Measurements from ENCODE around the gene ZNF668.
A peak's percentile ranks its signal among the peaks of the same experiment; 100 is the strongest.

The ZNF668 gene

DNA sequence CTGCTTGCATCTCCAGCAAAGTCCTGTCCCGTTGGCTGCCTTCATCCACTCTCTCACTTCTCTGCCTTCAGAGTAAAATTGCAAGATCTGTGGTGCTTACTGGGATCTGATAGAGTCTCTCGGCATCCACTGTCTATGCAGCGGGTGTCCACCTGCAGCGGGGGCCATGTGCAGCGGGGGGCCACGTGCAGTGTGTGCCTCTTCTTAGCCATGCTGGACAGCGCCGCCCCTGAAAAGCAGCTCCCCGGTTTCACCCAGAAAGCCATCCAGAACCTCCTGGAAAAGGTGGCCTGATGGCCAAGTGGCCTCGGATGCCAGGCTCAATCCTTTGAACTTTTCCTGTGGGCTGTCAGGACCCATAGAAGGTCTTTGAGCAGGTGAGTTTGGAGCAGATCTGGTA is 31.2 kb downstream of the ZNF668 start:
- H3K4me3 ChIP-seq (replicated peaks in 1 of 2; ENCODE audit: low read depth in 2 of 2, low read length in 2 of 2) = no peak overlapping the region
- DNase-seq (ENCODE audit: low read depth in 2 of 2) = no peak
- TF ChIP-seq, protein P1, sequence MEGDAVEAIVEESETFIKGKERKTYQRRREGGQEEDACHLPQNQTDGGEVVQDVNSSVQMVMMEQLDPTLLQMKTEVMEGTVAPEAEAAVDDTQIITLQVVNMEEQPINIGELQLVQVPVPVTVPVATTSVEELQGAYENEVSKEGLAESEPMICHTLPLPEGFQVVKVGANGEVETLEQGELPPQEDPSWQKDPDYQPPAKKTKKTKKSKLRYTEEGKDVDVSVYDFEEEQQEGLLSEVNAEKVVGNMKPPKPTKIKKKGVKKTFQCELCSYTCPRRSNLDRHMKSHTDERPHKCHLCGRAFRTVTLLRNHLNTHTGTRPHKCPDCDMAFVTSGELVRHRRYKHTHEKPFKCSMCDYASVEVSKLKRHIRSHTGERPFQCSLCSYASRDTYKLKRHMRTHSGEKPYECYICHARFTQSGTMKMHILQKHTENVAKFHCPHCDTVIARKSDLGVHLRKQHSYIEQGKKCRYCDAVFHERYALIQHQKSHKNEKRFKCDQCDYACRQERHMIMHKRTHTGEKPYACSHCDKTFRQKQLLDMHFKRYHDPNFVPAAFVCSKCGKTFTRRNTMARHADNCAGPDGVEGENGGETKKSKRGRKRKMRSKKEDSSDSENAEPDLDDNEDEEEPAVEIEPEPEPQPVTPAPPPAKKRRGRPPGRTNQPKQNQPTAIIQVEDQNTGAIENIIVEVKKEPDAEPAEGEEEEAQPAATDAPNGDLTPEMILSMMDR (IDR thresholded peaks at IDR 0.05; ENCODE audit: low read depth, low read length) = no peak

DNA sequence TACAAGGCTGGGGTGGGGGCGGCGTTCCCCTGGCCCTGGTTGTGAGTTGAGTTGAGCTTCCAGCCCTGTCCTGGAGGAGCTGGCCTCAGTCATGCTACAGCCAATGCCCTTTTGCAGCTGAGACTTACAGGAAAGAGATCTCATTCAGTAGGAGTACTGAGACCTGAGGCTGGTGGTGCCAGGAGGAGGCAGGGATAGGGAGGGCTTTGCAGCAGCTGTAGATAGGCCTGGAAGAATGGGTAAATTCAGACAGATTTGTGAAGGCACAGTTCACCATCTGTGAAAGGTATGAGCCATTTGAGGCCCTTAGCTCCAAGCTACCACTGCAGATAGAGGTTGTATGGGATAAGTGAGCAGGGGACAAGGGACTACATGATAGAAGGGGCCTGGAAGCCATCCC is 35.0 kb downstream of the ZNF668 start:
- no peak overlapping the region for H3K4me3 ChIP-seq (replicated peaks in 1 of 2; ENCODE audit: low read depth in 2 of 2, low read length in 2 of 2)
- TF ChIP-seq, protein P1 (IDR thresholded peaks at IDR 0.05; ENCODE audit: low read depth, low read length) = no peak
- no peak for DNase-seq (ENCODE audit: low read depth in 2 of 2)

DNA sequence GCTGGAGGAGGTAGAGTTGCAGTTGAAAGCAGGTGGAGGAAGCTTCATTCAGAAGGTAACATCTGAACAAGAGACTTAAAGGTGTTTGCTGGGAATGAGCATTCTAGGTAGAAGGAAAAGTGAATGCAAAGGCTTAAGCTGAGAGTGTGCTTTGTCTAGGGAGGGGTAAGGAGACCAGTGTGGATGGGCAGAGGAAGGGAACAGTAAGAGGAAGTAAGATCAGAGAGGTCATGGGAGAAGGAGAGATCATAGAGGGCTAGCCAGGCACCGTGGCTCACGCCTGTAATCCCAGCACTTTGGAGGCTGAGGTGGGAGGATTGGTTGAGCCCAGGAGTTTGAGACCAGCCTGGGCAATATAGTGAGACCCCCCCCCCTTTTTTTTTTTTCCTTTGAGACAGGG is 37.3 kb downstream of the ZNF668 start:
- H3K4me3 ChIP-seq (replicated peaks in 1 of 2; ENCODE audit: low read depth in 2 of 2, low read length in 2 of 2) = no peak overlapping the region
- DNase-seq (ENCODE audit: low read depth in 2 of 2) = no peak

DNA sequence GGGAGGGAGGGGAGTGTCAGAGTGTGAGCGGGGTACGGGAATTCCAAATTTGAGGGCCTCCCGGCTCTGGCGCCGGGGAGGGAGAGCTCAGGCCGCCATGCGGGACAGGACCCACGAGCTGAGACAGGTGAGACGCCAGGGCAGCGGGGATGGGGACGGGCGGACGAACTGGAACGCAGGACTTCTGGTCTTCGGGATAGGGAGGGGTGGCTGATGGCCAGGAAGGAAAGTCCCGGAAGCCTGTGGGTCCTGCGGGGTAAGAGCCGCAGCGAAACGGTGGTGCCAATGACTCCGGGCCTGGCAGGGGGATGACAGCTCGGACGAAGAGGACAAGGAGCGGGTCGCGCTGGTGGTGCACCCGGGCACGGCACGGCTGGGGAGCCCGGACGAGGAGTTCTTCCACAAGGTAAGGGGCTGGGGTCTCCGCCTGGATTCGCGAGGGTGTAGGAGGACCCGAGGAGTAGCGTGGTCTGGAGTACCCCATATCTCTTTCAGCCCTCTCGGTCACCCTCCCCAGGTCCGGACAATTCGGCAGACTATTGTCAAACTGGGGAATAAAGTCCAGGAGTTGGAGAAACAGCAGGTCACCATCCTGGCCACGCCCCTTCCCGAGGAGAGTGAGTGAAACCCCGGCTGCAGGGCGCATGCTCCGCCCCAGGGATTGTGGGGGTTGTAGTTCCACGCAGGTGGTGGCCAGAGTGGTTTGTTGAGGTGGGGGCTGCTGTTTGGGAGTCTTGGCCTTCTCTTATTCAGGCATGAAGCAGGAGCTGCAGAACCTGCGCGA is 40.1 kb downstream of the ZNF668 start:
- peak overlapping the region; percentile 99 to 100 for H3K4me3 ChIP-seq (replicated peaks in 1 of 2; ENCODE audit: low read depth in 2 of 2, low read length in 2 of 2)
- TF ChIP-seq, protein P1 (IDR thresholded peaks at IDR 0.05; ENCODE audit: low read depth, low read length) = no peak
- peak; percentile 84 to 85 for DNase-seq (ENCODE audit: low read depth in 2 of 2)

More for the DNA sequence above, 37.3 kb downstream of the ZNF668 start:
- TF ChIP-seq, protein P1 (IDR thresholded peaks at IDR 0.05; ENCODE audit: low read depth, low read length) = no peak

DNA sequence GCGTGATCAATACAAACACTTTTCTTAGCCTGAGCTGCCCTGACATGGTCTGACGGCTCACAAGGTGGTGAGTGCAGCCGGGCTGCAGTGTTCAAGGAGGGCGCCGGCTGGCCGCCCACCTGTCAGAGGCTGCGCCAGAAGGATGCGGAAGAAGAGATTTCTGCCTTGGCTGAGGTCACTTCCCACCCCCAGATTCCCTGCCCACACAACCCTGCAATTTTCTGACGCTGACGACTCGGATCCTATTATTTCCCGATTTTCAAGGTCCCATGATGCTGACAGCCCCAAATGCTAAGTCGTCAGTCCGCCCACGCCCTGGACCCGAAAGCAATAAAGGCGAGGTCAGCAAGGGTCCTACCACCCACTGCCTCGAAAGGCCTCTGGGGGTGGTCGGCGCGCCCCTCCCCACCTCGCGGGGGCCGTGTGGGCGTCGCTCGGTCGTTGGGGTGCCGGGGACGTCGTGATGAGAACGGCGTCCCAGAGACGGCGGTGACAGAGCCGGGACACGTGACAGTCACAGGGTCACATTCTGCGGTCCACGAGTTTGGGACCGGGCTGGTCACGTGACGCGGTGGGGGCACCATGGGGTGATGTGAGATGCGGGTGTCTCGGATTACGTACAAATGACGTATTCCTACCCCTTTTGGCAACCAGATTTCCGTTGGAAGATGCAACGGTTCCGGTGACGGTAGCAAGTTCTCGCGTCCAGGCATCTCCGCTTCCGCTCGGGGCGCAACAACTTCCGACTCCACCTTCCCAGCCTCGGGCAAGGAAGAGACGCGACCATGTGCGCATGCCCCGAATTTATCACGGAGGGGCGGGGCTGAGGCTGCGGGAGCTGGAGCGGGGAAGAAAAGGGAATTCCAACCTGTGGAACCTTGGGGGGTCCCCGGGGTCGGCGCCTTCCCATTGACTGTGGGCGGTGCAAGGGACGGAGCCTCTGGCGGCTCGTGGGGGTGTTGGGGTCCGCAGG is 41.0 kb downstream of the ZNF668 start, which contains the start of gene STX4:
Gene STX4, plus strand, starts transcription at position 823 of the 973 bp plus-strand sequence. CDS start 248 bp downstream, outside the sequence.
- H3K4me3 ChIP-seq (replicated peaks in 1 of 2; ENCODE audit: low read depth in 2 of 2, low read length in 2 of 2) = peak within 1 kb of the TSS; percentile 99 to 100

DNA sequence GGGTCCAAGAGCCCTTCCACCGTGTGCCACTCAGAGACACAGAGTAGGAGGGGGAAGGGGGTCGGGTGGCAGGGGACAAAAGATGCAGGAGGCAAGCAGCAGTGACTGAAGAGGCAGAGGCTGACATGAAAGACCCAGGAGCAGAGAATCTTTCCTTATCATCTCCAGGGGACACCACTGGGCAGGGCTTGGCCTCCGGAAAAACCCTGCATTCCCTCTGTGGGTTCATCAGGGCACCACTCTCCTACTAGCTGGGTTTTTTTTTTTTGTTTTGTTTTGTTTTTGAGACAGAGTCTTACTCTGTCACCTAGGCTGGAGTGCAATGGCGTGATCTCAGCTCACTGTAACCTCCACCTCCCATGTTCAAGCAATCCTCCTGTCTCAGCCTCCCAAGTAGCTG is 42.8 kb downstream of the ZNF668 start:
- TF ChIP-seq, protein P1 (IDR thresholded peaks at IDR 0.05; ENCODE audit: low read depth, low read length) = no peak
- no peak for DNase-seq (ENCODE audit: low read depth in 2 of 2)
- no peak overlapping the region for H3K4me3 ChIP-seq (replicated peaks in 1 of 2; ENCODE audit: low read depth in 2 of 2, low read length in 2 of 2)

More for the DNA sequence above, 41.0 kb downstream of the ZNF668 start, which contains the start of gene STX4:
- TF ChIP-seq, protein P1 (IDR thresholded peaks at IDR 0.05; ENCODE audit: low read depth, low read length) = no peak
- DNase-seq (ENCODE audit: low read depth in 2 of 2) = peak; percentile 98 to 99

All from cardiac fibroblast (primary cell).